HL-60/S4 treated with retinoic acid at 250 ng/mL for 4 days and 3 days (cell line): ENCODE results near the gene MRPL21.
"Not testable (repeated sequence)": the region's sequence is repeated elsewhere in the genome, so short reads cannot be mapped to it uniquely, and the experiment has no call there.

Experiments
- in situ Hi-C: fragments of 300-500 bp; cut with MboI; formaldehyde crosslinking; loops from 2 replicates; pipeline ENCODE4 v1.7.0; 2022; ENCODE audit warnings: low sequenced_read_pairs

MRPL21 gene

DNA sequence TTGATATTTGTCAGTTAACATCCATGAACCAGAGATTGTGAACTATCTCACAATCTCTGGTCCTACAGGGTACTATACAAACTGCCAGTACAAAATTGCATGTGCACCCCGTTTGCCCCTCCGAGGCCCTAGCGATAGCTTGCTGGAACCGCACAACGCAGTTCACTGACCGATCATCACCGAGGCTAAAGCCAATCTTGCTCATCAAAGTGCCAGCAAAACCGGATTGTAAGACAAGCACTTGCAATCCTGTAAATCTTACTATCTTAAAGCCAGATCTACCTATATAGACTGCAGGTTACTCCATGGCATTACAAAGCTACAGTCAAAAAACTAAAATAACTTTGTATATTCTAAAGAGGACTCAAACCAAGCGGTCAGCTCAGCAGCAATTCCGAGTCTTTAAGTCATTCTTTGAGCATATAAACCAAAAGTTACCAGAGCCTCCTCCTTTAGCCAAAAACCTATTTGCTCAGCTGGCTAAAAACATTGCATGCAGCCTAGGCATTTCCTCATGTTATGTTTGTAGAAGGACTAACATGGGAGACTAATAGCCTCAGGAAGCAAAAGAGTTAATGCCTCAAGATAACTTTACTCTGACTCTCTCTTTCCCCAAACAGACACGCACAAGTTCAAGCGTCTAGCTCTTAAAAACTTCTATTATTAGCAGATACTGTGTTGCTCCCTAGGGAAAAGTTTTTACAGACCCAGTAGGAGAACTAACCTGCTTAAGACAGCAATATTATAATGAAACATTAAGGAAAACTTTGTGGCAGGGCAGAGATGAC, 31.2 kb downstream of the MRPL21 start:
- in situ Hi-C loops = no loop called here

DNA sequence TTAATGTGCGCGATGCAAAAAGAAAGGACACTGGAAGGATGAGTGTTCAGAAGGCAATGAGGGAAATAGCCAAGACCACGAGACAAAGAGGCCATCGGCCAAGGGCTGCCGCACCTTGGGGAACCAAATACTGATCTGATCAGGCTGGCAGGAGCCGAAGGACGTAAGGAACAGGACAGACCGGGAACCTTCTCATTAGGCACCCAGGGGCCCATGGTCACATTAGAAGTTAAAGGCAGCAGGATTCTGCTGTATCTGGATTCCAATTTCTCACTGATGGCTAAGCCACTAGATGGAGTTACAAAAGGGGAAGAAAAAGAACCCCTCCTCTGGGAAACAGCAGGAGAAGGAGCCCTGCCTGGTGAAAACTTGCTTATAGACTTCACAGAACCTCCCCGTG, 33.2 kb downstream of the MRPL21 start:
- in situ Hi-C loops = no loop called here

DNA sequence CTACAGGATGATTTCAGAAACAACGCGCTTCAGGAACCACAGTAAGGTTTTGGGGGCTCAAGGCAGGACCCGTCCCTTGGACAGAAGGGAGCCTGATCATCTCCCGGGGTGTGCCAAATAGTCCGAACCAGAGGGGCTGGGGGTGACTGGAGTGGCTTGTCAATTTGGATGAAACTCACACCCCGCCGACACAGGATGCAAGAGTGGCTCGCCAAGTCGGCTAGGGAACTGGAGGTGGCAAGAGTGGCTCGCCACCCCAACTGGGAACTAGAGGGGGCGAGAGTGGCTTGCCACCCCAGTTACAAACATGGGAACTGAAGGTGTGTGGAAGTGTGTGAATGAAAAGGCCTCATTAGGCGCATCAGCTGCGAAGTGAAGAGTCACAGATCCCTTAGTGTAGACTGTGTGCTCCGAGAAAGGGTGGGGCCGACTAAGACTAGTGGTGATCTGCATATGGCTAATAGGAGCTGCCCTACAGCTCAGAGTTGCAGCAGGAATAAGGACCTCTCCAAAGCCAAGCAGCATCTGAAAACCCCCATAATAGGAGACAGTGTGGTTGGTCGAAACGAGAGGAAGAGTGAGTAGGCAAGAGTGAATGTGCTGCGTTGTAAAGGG, 35.3 kb downstream of the MRPL21 start:
- in situ Hi-C loops = no loop called here

DNA sequence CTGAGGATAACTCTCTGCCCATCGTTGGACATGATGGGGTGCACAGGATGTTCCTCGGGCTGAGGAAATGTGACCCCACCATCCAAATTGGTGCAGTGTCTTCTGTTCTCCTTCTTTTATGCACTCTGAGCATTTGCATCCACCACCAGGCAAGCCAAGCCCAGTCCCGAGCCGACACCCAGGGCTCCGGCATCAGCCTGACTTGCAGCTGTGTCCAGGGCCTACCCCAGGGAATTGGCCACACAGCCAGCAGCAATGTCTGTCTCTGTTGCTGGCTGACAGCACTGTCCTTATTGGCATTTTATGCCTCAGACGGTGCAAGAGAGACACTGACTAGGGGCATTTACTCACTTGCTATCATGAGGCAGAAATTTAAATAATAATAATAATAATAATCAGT, 36.6 kb downstream of the MRPL21 start:
- in situ Hi-C loops = no loop called here

DNA sequence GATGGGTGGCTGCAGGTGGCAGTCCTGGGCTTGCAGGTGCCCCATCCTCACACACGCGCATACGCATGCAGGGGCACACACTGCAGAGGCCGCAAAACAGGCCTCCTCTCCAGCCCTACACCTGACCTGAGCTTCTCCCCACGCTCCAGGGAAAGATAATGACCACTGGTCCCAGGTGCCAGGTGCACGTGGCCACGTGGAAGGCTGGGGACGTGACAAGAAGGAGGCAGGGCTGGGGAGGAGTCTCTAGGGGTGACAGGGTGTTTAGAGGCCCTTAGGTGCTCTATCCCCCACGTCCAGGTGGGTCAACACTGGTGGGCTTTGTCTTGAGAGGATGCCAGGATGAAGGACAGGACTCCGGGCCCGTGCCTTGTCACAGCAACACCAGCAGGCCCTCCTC, 38.4 kb downstream of the MRPL21 start:
- in situ Hi-C loops = no loop called here

DNA sequence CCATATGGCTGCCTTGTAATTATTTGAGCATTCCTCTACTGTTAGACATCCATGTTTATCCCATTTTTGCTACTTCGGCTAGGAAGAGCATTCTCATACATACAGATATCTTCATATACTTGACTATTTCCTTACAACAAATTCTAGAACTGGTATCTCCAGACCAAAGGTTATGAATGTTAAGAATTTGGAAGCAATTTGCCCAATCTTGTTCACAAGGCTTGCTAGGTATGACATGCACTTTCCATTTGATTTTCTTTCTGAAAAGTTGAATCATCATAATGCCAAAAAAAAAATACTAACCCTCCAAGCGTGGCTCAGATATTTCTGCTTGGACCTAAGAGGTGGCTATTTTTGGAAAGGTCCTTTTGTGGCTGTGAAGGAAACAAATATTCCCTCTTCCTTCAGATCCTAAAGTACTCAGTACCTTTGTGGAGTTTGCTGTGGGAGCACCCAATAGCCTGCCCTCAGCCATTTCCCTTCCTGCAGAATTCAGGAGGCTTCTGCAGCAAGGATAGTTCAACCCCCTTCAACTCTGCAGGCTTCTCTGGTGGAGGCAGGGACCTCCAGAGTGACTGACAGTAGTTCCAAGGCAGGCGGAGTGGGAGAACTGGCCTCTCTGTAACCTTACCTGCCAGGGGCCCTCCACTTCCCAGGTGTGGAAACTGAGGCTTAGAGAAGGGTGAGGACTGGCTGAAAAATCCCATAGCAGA, 39.9 kb downstream of the MRPL21 start:
- in situ Hi-C loops = no loop called here

DNA sequence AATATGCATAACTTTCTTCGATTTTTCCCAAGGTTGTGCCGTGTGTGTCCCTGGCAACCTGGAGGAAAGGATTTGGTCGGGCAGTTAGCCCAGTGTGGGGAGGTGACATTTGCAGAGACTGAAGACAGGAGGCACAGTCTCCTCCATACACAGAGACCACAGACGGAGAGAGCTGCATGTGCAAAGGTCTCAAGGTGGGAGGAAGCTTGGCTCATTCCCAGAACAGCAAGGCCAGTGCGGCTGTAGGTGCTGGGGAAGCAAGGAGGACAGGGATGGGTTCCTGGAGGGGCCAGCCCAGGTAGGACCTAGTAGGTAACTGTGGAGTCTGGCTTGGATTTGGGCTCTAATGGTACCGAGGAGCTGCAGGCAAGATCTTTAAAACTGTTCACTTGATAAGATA, 41.2 kb downstream of the MRPL21 start:
- in situ Hi-C loops = no loop called here

DNA sequence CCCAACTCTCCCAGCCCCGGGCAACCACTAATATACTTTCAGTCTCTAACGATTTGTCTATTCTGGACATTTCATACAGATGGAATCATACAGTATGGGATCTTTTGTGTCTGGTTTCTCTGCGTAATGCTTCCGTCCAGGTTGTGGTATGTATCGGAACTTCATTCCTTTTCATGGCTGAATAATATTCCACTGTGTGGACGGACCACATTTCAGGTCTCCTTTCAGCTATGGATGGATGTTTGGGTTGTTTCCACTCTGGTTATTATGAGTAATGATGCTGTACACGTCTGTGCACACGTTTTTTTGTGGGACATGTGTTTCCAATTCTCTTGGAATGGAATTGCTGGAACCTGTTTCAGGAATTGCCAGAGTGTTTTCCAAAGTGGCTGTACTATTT, 44.5 kb downstream of the MRPL21 start:
- in situ Hi-C loops = no loop called here

DNA sequence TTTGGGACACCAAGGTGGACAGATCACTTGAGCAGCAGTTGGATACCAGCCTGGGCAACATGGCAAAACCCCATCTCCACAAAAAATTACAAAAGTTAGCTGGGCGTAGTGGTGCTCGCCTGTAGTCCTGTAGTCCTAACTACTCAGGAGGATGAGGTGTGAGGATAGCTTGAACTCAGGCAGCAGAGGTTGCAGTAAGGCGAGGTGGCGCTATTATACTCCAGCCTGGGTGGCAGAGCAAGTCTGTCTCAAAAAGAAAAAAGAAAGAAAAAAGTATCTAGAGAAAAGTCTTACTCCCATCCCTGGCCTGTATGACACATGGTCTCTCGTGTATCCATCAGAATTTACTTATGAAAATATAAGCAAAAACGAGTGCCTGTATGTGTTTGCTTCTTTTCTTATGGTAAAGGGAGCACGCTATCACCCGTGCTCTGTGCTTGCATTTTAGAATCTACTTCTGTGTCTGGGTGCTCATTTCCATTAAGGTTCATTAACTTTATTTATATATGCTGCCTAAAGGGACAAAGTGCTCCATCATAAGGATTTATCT, 46.5 kb downstream of the MRPL21 start:
- in situ Hi-C loops = no loop called here

DNA sequence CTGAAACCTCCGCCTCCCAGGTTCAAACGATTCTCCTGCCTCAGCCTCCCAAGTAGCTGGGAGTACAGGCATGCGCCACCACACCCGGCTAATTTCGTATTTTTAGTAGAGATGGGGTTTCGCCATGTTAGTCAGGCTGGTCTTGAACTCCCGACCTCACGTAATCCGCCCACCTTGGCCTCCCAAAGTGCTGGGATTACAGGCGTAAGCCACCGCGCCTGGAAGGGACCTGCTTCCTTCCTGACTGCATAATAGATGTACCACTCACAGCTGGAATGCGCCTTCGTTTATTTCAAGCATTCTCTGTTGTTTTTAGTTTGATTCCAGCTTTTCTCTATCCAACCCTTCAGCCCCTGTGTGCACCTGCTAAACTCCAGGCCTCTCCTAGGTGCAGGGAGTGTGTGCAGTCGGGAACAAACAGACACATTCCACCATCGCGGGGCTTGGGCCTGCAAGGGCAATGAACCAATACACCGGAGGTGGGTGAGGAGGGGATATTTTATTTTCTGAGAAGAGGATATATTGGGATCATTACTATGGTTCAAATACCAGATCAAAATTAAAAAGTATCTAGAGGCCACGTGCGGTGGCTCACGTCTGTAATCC, 47.1 kb downstream of the MRPL21 start:
- in situ Hi-C loops = not testable (repeated sequence)

DNA sequence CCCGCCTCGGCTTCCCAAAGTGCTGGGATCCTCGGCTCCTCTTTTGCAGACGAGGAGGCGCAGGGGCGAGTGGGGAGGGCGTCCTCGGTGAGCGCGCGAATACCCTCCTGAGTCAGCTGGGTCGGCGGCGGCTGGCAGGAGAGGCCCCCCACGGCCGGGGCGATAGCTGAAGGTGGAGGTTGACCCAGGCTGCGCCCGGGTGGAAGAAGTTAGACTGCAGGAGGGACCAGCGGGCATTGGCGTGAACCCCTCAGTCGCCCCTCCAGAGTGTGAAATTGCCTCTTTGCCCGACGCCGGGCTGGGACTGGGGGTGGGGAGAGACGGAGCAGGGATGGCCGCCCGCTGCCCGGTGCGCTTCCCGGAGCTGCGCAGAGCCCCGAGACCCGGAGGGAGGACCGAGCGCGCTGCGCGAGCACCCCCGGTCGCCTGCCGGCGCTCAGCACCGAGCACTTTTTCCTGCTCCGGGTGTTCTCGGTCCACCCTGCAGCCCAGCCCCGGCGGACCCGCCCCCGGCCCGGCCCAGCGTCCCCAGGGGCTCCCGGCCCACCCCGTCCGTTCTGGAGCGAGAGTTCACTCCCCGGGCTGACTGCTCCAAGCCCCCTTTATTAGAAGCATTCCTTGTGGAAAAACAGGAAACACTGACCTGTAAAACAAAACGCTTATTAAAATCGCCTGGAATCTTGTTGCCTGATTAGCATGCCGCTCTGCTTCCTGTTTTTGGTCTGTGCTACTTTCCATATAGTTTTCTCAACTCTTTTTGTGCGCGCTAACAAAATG, 48.2 kb downstream of the MRPL21 start:
- in situ Hi-C loops = no loop called here

DNA sequence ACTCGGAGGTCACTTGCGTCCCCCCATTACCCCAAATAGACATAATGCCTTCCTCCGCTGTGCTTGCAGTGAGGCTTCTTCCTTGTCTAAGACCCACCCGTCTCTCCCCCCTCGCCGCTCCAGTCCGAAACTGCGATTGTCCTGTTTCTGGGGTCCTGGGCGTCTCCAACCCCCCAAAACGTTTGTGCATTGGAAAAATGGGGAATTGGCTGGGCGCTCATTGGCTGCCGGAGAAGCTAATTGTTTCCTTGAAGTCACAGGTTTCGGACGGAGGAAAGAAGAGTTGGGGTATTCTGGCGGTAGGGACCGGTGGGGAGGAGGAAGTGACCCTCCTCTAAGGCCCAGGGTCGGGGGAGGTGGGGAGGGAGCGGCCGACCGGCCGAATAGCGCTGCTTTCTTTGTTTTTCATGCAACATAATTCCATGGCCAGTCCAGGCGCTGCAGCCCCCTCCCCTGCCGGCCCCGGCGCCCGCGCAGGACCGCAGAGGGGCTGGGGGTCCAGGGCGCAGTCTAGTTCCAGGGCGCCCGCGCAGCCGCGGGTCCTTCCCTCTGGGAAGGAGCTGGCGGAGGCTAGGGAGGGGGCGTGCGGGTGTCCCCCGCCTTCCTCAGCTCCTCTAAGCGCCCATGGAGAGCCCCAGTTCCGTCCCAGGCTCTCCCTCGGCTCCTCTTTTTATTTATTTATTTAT, 49.2 kb downstream of the MRPL21 start:
- in situ Hi-C loops = no loop called here

DNA sequence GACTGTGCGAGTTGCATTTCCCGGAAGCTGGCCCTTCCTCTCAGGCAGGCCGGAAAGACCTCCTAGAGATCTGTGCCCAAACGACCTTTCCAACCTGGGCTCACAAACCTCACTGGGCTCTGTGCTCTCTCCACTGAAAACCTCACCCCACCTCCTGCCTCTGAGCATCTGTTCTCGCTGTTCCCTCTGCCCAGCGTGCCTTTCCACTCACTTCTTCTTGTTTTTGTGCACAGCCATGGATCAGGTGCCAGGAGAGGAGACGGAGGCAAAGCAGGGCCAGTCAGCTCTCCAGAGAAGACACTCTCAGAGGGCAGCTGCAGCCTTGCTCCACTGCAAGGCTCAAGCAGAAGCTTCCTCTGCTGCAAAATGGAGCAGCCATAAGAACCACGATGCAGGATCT, 51.0 kb downstream of the MRPL21 start:
- in situ Hi-C loops = no loop called here

DNA sequence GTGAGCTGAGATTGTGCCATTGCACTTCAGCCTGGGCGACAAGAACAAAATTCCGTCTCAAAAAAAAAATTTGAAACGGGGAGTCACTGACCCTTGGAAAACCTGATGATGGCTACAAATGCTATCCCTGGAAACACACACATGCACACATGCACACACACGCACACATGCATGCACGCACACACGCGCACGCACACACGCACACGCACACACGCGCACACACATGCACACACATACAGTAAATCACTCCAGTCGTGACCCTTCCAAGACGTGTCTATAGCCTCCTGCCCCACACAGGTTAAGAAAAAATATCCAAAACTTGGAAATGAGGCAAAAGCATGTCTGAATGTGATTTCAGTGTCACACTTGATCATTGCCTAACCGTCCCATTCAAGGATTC, 55.2 kb downstream of the MRPL21 start:
- in situ Hi-C loops = no loop called here

DNA sequence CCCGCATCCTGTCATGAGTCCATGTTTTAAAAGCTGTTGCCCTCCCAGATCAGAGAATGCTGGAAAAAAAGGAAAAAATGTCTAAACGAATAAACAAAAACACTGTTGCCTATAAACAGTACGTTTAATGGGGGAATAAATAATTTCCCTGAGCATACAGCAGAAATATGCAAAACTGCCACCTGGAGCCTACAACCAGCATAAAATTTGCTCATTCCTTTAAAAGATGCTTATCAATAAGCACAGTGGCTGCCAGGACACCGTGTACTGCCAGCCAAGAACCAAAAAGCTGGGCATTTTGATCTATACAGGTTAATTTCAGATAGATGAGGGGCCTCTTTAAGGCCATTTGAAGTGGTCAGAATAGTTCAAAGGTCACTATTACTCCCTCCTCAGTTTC, 56.2 kb downstream of the MRPL21 start:
- in situ Hi-C loops = no loop called here

DNA sequence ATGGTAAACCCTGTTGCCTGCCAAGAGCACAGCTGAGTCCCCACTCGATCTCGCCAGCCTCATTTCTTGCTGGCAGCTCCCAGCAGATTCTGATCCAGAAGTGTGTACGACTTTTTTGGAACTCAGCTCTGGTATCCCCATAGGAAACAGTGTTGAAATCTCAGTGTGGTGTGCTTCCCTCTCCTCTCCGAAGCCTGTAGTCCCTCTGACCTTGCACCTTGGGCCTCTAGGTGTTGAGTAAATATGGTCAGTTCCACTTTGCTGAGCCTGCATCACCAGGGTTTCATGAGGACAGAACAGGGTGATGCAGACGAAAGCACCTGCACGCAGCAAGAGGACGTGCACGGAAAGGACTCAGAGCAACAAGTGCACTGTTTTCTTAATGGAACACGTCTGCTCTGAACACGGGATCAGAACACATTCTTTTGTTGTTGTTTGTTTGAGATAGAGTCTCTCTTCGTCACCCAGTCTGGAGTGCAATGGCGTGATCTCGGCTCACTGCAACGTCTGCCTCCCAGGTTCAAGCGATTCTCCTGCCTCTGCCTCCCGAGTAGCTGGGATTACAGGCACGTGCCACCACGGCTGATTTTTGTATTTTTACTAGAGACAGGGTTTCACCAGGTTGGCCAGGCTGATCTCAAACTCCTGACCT, 58.2 kb downstream of the MRPL21 start:
- in situ Hi-C loops = no loop called here

DNA sequence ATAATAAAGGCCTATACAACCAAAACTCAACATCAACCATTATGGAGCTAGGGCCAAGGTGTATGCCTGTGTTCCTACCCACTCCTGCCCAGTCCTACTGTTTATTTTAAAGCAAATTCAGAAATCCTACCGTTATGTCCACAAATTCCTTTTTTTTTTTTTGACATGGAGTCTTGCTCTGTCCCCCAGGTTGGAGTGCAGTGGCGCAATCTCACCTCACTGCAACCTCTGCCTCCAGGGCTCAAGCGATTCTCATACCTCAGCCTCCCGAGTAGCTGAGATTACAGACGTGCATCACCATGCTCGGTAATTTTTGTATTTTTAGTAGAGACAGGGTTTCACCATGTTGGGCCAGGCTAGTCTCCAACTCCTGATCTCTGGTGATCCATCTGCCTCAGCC, 58.8 kb downstream of the MRPL21 start:
- in situ Hi-C loops = no loop called here

DNA sequence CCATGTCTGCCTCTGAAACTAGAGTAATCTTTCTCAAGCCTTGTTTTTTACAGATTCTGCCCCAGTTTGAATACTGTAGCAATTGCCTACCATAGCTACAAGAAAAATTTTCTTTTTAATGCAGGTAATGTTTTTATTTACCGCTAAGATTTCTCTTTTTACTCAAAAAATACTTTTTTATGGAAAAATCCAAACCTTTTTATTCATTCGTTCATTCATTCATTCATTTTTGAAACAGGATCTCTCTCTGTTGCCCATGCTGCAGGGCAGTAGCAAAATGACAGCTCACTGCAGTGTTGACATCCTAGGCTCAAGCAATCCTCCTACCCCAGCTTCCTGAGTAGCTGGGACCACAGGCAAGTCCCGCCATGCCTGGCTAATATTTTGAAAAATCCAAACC, 59.3 kb downstream of the MRPL21 start:
- in situ Hi-C loops = no loop called here

DNA sequence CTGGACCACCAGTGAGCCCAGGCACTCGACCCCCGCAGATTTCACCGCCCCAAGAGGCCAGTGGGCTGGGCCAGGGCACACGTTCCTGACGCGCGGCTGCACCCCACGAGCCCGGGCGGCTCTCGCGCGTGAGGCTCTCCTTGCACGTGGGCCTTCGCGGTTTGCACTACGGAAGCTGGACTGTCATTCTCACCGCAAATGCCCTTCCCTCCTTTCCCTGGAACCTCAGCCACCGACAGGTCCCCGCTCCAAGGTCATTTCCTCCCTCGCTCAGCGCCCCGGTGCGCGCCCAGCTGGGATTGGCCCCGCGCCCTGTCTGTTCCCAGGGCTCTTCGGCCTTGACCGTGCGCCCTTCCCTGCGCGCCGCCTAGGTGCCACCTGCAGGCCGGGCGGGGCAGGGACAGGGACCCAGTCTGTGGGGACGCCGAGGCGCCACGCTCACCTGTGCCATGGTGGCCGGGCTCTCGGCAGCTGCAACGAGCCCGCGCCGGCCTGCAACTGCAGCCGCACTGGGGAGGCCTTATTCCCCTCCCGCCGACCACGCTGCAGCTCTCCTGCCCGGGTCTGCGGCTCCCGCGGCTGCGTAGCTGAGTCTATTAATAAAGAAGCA, 59.8 kb downstream of the MRPL21 start:
- in situ Hi-C loops = no loop called here
